ENCODE results near the gene GADD45A. TPM values are rescaled to one million over a fixed set of nuclear protein-coding genes. Genes with fewer than 3 reads are reported as not detected.

GADD45A gene
- total RNA-seq, 1 donor from 2014 or later: 143 TPM

DNA sequence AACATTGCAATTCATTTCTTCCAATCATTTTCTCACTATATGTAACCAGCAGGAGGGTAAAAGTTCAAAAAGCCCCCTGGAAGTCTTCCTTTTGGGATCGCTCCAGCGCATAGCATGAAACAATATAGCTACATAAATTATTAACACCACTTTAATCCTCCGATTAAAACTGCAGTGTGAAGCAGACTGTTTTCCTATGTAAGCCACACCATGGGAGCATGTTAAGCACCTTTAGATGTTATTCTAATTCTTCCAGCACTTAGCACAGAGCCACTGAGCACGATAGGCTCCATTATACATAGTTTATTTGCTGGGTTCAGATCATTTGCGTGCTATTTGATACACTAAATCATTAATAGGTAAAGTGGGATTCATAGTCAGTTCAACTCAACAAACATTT is 18.4 kb upstream of the GADD45A start:
- H3K27me3 Mint-ChIP-seq (ENCODE audit: unreplicated experiment): no peaks in the 10 kb centered on the region
- no peaks in the 10 kb centered on the region for H3K4me1 Mint-ChIP-seq (ENCODE audit: low read depth, unreplicated experiment)
- H3K36me3 Mint-ChIP-seq (ENCODE audit: unreplicated experiment): no peaks in the 10 kb centered on the region
- no peak overlapping the region for H3K27ac Mint-ChIP-seq (ENCODE audit: unreplicated experiment)
- TF ChIP-seq, protein P1, sequence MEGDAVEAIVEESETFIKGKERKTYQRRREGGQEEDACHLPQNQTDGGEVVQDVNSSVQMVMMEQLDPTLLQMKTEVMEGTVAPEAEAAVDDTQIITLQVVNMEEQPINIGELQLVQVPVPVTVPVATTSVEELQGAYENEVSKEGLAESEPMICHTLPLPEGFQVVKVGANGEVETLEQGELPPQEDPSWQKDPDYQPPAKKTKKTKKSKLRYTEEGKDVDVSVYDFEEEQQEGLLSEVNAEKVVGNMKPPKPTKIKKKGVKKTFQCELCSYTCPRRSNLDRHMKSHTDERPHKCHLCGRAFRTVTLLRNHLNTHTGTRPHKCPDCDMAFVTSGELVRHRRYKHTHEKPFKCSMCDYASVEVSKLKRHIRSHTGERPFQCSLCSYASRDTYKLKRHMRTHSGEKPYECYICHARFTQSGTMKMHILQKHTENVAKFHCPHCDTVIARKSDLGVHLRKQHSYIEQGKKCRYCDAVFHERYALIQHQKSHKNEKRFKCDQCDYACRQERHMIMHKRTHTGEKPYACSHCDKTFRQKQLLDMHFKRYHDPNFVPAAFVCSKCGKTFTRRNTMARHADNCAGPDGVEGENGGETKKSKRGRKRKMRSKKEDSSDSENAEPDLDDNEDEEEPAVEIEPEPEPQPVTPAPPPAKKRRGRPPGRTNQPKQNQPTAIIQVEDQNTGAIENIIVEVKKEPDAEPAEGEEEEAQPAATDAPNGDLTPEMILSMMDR (IDR thresholded peaks at IDR 0.05; ENCODE audit: partially characterized antibody, unreplicated experiment): no peak
- no peaks in the 10 kb centered on the region for H3K9me3 Mint-ChIP-seq (ENCODE audit: unreplicated experiment)
- no peak overlapping the region for H3K4me3 Mint-ChIP-seq (ENCODE audit: unreplicated experiment)
- DNase-seq: no peak

DNA sequence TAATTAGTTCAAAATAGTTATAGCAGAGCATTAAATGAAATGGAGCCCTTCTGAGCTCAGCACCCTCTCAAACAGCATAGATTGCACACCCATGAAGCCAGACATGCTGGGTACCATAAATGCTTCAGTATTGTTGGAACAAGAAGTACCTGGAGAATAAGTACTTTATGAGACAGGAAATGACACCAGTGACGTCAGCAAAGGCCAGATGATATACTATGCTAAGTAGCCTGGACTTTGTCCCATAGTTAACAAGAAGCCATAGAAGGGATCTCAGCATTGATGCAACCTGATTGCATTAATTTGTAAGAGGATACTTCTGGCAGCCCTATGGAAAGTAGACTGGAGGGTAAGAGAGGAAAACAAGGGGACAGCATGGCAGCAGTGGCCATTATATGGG is 16.3 kb upstream of the GADD45A start:
- Mint-ChIP-seq H3K4me3 (ENCODE audit: unreplicated experiment) (no peak overlapping the region), H3K4me1 (ENCODE audit: low read depth, unreplicated experiment) (no peaks in the 10 kb centered on the region), H3K27ac (ENCODE audit: unreplicated experiment) (no peak overlapping the region), H3K27me3 (ENCODE audit: unreplicated experiment) (no peaks in the 10 kb centered on the region), H3K36me3 (ENCODE audit: unreplicated experiment) (no peaks in the 10 kb centered on the region), H3K9me3 (ENCODE audit: unreplicated experiment) (no peaks in the 10 kb centered on the region)
- no peak for DNase-seq
- TF ChIP-seq, protein P1 (IDR thresholded peaks at IDR 0.05; ENCODE audit: partially characterized antibody, unreplicated experiment): no peak

GRCh38 chr1:67672260-67672803 is 12.7 kb upstream of the GADD45A start:
- no peaks in the 10 kb centered on the region for H3K27me3 Mint-ChIP-seq (ENCODE audit: unreplicated experiment)
- no peaks in the 10 kb centered on the region for H3K36me3 Mint-ChIP-seq (ENCODE audit: unreplicated experiment)
- TF ChIP-seq, protein P1 (IDR thresholded peaks at IDR 0.05; ENCODE audit: partially characterized antibody, unreplicated experiment): no peak
- no peak for DNase-seq
- peak overlapping the region; percentile 14 for H3K27ac Mint-ChIP-seq (ENCODE audit: unreplicated experiment)
- peaks cover 22% of the 10 kb centered on the region for H3K4me1 Mint-ChIP-seq (ENCODE audit: low read depth, unreplicated experiment)
- no peak overlapping the region for H3K4me3 Mint-ChIP-seq (ENCODE audit: unreplicated experiment)
- H3K9me3 Mint-ChIP-seq (ENCODE audit: unreplicated experiment): no peaks in the 10 kb centered on the region

DNA sequence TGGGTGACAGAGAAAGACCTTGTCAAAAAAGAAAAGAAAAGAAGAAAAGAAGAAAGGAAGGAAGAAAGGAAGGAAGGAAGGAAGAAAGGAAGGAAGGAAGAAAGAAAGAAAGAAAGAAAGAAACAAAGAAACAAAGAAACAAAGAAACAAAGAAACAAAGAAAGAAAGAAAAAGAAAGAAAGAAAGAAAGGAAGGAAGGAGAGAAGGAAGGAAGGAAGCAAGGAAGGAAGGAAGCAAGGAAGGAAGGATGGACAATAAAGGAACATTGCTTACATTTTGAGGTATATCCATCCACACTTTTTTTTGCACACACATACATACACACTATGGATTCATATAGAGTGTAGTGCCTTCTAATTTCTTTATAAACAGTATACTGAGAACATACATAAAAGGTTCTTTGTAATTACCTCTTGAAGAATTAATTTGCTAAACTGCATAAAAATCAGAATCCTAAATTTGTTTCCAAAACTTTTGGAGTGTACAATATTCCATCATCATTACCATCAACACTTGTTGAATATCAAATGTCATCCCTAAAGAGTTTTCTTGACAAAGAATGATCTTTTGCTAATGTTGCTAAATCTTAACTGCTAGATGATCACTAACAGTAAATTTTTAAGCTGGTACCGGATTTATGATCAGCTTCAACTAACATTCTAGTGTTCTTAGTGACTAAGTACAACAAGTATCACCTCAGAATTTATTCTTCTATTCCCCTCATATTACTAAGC is 11.4 kb upstream of the GADD45A start:
- TF ChIP-seq, protein P1 (IDR thresholded peaks at IDR 0.05; ENCODE audit: partially characterized antibody, unreplicated experiment): no peak
- no peak for DNase-seq

More for the DNA sequence above, 11.4 kb upstream of the GADD45A start:
- Mint-ChIP-seq H3K4me3 (ENCODE audit: unreplicated experiment) (no peak overlapping the region), H3K9me3 (ENCODE audit: unreplicated experiment) (no peaks in the 10 kb centered on the region), H3K36me3 (ENCODE audit: unreplicated experiment) (no peaks in the 10 kb centered on the region), H3K4me1 (ENCODE audit: low read depth, unreplicated experiment) (peaks cover 32% of the 10 kb centered on the region), H3K27ac (ENCODE audit: unreplicated experiment) (peak overlapping the region; percentile 98), H3K27me3 (ENCODE audit: unreplicated experiment) (no peaks in the 10 kb centered on the region)

All from glutamatergic neuron (in vitro differentiated cells).